Lung (tissue), 12 donors: ENCODE results near the gene EGFLAM. TPM values are rescaled to one million over a fixed set of nuclear protein-coding genes. Genes with fewer than 3 reads are reported as not detected.

ENCODE experiments used
- ATAC-seq: fragments of 200-7000 bp; cut with Tn5 transposase; one replicate; pipeline ENCODE4 v1.9.1; 2020; ENCODE audit warnings: moderate number of reproducible peaks; ENCODE audit not compliant: insufficient read depth, low FRiP score
- DNase-seq, 3 donors: peaks; one replicate each; pipeline ENCODE4 v3.0.0-alpha.2; 2013 to 2017
- H3K27ac ChIP-seq, 2 donors: one replicate each; pipeline ENCODE4 v1.5.1; 2013; ENCODE audit warnings: mild to moderate bottlenecking in 2 of 2, moderate library complexity in 2 of 2, control low read depth in 1 of 2, inconsistent platforms in 1 of 2, low read depth in 1 of 2, low read length in 1 of 2
- H3K27me3 ChIP-seq, 3 donors: one replicate each; pipeline ENCODE4 v1.5.1; 2013; ENCODE audit warnings: low read length in 2 of 3; ENCODE audit not compliant: control insufficient read depth in 3 of 3, insufficient read depth in 3 of 3
- H3K36me3 ChIP-seq, 4 donors: one replicate each; pipeline ENCODE4 v1.5.1; 2013; ENCODE audit warnings: low read length in 4 of 4, mild to moderate bottlenecking in 1 of 4, moderate library complexity in 1 of 4; ENCODE audit not compliant: control insufficient read depth in 4 of 4, insufficient read depth in 4 of 4
- H3K4me1 ChIP-seq, 5 donors: one replicate each; pipeline ENCODE4 v1.5.1; 2013; ENCODE audit warnings: low read length in 5 of 5, mild to moderate bottlenecking in 2 of 5, moderate library complexity in 1 of 5; ENCODE audit not compliant: control insufficient read depth in 5 of 5, insufficient read depth in 5 of 5
- H3K4me3 ChIP-seq: one replicate; pipeline ENCODE4 v1.5.1; 2013; ENCODE audit warnings: mild to moderate bottlenecking, control low read depth, moderate library complexity
- H3K9ac ChIP-seq, 2 donors: one replicate each; pipeline ENCODE4 v1.5.1; 2013; ENCODE audit warnings: low read length in 2 of 2, control low read depth in 1 of 2; ENCODE audit not compliant: insufficient read depth in 1 of 2
- H3K9me3 ChIP-seq, 4 donors: one replicate each; pipeline ENCODE4 v1.5.1; 2013; ENCODE audit warnings: low read length in 3 of 4, mild to moderate bottlenecking in 1 of 4, moderate library complexity in 1 of 4; ENCODE audit not compliant: control insufficient read depth in 4 of 4, insufficient read depth in 3 of 4
- CTCF ChIP-seq: IDR thresholded peaks from 2 replicates; pipeline ENCODE4 v1.5.1; 2012; ENCODE audit warnings: mild to moderate bottlenecking; ENCODE audit errors: control extremely low read depth, extremely low read depth
- WGBS, 2 donors: extraction: QIAGEN DNeasy Blood & Tissue Kit; methylation state at CpG; one replicate each; pipeline ENCODE4 v1.1.7; 2013; 5-methylcytosine and 5-hydroxymethylcytosine counted together
- polyA plus RNA-seq, 2 donors: library from polyadenylated mRNA; stranded (reverse); fragments of 200-250 nt; gene quantifications; one replicate each; pipeline ENCODE4 v1.2.1, GENCODE V29; 2013
- total RNA-seq, 2 donors: library from RNA; depleted of rRNA in 1 of 2; stranded (reverse); fragments of >200 nt in 1 of 2; gene quantifications; one replicate each; pipeline ENCODE4 v1.2.1, GENCODE V29; 2014 to 2021
- donor health status: control.
- donor health status: control.
- donor health status: Bipolar disorder and iron deficiency.
- donor health status: healthy.
- donor health status: DM: yes; HTN: yes; CAD: no.

EGFLAM gene
- total and polyA plus RNA-seq, 4 donors = 0.41 to 7.6 (median 1.3) TPM

DNA sequence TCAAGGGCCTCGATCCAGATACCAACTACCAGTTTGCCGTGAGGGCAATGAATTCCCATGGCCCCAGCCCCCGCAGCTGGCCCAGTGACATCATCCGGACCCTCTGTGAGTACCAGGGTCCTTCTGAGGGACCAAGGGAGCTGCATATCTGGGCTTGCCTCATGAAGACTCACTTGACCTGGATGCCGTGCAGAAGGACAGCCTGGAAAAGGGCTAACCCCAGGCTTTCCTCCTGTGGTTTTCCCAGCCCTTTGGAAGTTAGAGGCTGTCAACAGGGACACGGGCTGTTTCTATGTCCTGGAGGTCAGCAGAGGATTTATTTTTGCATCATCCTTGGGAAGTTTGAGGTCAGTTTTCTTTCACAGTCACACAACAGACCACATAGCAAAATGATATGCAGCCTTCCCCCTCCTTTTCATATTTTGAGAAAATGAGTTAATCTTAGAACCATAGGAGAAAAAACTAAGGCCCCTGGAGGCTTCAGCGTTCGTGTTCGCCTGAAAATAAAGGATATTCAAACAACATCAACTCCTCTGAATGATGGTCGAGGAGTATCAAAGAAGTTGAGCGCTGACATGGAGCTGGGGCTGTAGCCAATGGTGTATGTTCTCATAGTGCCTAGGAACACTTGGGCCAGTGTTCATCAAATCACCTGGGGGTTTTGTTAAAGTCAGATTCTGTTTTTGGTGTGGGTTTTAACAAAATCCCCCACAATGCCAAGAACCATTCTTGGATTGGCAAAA is 112.2 kb downstream of the EGFLAM start:
- Histone ChIP-seq H3K27me3 (no peaks in the 10 kb centered on the region), H3K36me3 (no peaks in the 10 kb centered on the region), H3K9ac (no peak overlapping the region), H3K4me1 (peaks cover 0 to 15% (median 2%) of the 10 kb centered on the region in 5 donors), H3K4me3 (no peak overlapping the region), H3K27ac (no peak overlapping the region), H3K9me3 (no peaks in the 10 kb centered on the region)
- ATAC-seq = no peak
- 85 to 90% methylated on average over 11 of the region's 11 CpGs for whole genome bisulfite sequencing, 2 donors
- DNase-seq = no peak
- TF ChIP-seq CTCF = no peak

DNA sequence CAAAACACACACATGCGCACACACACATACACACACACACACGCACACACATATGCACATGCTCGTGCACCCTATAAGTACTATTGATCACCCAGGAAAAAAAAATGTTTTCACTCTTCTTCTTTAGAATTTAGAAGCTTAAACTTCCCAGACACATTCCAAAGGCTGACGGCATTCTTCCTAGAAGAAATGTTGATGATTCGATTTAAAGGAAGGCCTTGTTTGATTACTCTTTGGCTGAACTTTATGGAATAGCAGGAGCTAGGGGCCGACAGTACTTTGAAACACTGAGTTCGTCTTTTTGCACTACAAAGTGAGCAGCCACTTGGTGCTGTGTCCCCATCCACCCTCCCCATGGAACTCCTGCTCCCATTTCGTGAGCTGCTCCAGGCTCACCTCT is 113.2 kb downstream of the EGFLAM start:
- no peak for TF ChIP-seq CTCF
- Histone ChIP-seq H3K9me3 (no peaks in the 10 kb centered on the region), H3K4me3 (no peak overlapping the region), H3K27ac (peak overlapping the region in 1 of 2 donors; percentile 2), H3K27me3 (no peaks in the 10 kb centered on the region), H3K36me3 (no peaks in the 10 kb centered on the region), H3K9ac (no peak overlapping the region), H3K4me1 (peaks cover 0 to 15% (median 2%) of the 10 kb centered on the region in 5 donors)
- WGBS, 2 donors = 84 to 87% methylated on average over 8 of the region's 8 CpGs
- peak in 1 of 3 donors; percentile 28 for DNase-seq
- ATAC-seq = no peak

GRCh38 chr5:38373743-38374142 is 115.4 kb downstream of the EGFLAM start:
- H3K4me3 ChIP-seq = no peak overlapping the region
- ATAC-seq = peak; percentile 23
- H3K27ac ChIP-seq = no peak overlapping the region
- no peak overlapping the region for H3K9ac ChIP-seq
- no peaks in the 10 kb centered on the region for H3K9me3 ChIP-seq
- H3K4me1 ChIP-seq = peaks cover 0 to 19% (median 0%) of the 10 kb centered on the region in 5 donors
- peak in 1 of 3 donors; percentile 34 for DNase-seq
- WGBS, 2 donors = 56 to 74% methylated on average over 3 of the region's 3 CpGs
- H3K27me3 ChIP-seq = no peaks in the 10 kb centered on the region
- no peaks in the 10 kb centered on the region for H3K36me3 ChIP-seq
- no peak for TF ChIP-seq CTCF

- H3K9me3 ChIP-seq = no peaks in the 10 kb centered on the region
- ATAC-seq (no peak), DNase-seq (no peak)
- H3K36me3 ChIP-seq = no peaks in the 10 kb centered on the region
- no peak overlapping the region for H3K27ac ChIP-seq
- no peak overlapping the region for H3K4me3 ChIP-seq
- 67 to 88% methylated on average over 1 of the region's 1 CpG for WGBS, 2 donors
- no peaks in the 10 kb centered on the region for H3K27me3 ChIP-seq
- no peak overlapping the region for H3K9ac ChIP-seq
- peaks cover 0 to 17% (median 4%) of the 10 kb centered on the region in 5 donors for H3K4me1 ChIP-seq
- TF ChIP-seq CTCF = no peak
Observed at GRCh38 chr5:38375423-38375822, 117.1 kb downstream of the EGFLAM start.
